ENCODE data around the gene KIRREL1.

The KIRREL1 gene

GRCh38 chr1:158007667-158008386 is 14.4 kb downstream of the KIRREL1 start:
- DNase-seq, result no peak

DNA sequence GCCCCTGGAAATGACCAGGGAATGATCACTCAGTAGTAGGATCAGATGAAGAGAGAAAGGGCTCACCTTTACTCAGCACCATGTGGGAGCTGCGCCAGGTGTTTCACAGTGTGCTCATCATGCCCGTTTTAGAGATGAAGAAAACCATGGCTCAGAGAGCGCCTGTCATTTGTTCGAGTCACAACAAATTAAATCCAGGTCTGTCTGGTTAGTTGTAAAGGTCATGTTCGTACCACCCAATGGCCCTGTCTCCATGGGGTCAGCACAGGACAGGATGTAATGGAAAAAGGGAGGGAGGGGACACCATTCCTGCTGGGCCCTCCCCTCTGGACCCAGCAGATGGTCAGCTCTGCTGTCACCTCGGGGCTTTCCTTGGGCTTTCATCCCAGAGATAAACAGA is 15.2 kb downstream of the KIRREL1 start:
- DNase-seq, result no peak

DNA sequence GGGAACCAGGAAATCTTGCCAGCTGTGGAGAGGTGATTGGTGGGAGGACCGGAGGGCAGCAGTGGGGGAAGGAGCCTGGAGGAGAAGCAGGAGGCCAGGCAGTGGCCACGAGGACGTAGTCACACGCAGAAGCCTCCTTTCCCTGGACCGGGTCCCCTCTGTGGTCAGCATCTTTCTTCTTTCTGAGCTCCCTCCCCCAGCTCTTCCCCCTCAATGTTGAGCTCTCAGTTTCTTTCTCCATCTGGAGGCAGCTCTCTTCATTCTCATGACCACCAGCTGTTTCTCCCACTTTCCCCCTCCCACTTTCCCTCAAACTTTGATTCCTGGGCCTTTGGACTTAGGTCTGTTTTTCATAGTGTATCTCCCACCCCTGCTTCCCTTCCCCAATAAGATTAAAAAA is 18.3 kb downstream of the KIRREL1 start:
- DNase-seq, result no peak

DNA sequence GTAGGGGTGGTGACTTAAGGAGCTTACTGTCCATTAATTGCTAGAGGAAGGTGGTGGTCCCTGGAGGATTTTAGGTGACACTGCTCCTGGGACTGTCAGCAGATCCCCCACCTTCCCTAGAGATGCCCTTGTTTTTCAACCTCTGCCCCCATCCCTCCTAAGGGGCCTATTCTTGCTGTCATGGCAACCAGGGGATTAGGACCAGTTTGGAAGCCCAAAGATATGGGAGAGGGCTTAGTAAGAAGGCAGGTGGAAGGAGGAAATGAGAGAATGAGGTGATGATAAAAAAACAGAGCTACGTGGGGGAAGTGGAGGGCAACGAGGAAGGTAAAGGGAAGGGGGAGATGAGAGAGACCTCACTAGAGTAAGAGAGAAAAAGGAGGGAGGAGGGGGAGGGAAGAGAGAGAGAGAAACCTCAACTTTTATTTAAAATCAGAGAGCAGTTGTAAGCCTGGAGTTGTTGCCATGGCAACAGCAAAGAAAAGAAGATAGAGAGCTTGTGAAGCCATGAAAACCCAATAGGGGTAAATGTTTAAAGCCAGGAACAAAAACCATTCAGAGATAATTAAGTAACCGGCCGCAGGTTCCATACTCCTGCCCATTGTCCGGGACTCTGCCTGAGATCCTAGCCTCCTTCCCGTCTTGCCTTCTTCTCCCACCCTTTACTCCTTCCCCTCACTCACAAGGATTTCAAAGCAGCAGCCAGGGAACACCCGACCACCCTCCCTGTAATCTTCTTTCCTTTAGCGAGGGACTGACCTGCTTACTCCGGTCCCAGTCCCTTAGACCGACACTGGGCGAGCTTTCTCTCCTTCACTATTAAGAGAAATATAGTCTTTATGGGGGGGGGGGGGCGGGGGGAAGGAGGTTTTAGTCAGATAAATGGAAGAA is 20.6 kb downstream of the KIRREL1 start:
- no peak for DNase-seq

DNA sequence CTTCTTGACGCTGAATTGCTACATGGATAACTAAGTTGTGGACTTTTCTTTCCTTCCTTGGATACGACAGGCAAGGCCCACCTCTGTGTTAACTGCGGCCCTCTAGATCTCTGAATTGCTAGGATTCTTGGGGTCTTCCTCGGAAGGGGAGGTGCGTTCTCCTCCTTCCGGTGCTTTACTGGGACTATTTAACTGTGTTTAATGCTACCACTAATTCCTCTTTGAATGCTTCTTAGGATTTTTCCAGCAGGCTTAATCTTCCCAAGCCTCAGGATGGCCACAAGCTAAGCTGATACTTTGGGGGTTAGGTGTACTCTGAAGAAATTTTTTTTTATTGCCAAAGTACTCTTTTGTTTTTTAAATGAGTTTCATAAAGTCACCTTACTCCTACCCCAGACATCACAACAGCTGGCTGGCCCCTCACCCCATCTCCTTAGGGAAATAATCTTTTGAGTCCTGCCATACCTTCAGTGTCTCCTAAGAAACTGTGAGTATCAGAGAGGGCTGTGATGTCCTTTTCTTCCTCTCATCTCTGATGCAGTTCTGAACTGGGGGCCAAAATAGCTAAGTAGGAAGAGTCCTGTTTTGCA is 21.4 kb downstream of the KIRREL1 start:
- DNase-seq, result no peak

GRCh38 chr1:158016651-158017335 is 23.3 kb downstream of the KIRREL1 start:
- no peak for DNase-seq

DNA sequence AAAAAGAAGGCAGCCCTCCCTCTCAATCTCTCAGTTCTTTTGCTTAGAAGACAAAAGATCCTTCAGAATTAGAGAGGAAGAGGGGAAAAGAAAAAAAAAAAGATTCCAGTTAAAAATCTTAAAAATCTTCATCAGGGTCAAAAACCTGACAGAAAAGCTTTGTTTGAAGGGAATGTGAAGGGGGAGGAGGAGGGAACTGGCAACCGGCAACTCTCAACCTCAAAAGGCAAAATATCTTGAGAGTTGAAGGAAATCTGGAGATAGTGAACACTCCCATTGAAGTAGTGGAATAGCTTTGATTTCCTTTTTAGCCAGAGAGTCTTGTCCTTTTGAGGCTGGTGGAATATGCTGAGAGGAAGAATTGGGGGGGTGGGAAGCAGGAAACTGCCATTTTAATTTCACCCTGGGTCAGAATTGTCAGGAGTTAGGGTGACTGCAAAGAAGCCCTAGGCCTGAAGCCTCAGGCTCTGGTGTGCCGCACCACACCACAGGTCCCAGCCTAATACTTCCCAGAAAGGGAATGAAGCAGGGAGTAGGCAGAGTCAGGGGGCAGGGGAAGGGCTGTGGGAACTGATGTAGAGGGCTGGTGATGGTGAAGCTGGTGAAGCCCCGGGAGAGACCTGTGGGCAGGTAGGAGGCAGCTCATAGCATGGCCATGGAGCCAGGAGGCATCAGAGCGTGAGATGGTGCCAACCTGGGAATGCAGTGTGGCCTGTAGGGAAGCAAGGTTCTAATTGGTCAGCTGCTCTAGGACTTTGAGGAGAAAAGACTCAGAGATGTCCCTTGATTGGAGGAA is 24.6 kb downstream of the KIRREL1 start:
- no peak for DNase-seq

- DNase-seq, result no peak
Observed at GRCh38 chr1:158019171-158019868, 25.9 kb downstream of the KIRREL1 start.

DNA sequence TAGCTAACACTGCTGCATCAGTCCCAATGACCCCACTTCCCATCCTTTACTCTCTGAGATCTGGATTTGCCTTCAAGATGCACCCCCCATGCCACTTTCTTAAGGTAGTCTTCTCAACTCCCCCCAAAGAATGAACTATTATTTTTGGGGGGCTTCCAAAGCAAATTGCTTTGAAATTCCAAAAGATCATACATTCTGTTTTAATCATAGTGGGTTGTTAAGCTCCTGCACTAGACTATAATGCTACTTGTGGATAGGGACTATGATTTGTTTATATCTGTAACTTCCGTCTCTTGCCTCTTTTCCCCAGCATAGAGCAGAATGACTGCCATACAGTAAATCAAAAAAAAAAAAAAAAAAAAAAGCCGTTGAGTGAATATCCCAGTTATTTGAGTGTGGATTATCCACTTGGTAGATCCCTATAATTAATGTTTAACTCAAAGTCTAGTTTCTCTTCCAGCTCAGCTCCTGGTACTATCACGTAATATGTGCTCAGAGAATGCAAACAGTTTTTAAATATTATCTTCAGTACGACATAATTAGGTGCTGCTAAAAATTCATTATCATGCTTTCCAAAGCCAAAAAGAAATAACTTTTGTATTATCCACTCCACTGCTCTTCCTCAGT is 26.9 kb downstream of the KIRREL1 start:
- no peak for DNase-seq

- DNase-seq, result no peak
Observed at GRCh38 chr1:158020886-158021620, 27.6 kb downstream of the KIRREL1 start.

- no peak for DNase-seq
Observed at GRCh38 chr1:158021721-158022120, 28.3 kb downstream of the KIRREL1 start.

DNA sequence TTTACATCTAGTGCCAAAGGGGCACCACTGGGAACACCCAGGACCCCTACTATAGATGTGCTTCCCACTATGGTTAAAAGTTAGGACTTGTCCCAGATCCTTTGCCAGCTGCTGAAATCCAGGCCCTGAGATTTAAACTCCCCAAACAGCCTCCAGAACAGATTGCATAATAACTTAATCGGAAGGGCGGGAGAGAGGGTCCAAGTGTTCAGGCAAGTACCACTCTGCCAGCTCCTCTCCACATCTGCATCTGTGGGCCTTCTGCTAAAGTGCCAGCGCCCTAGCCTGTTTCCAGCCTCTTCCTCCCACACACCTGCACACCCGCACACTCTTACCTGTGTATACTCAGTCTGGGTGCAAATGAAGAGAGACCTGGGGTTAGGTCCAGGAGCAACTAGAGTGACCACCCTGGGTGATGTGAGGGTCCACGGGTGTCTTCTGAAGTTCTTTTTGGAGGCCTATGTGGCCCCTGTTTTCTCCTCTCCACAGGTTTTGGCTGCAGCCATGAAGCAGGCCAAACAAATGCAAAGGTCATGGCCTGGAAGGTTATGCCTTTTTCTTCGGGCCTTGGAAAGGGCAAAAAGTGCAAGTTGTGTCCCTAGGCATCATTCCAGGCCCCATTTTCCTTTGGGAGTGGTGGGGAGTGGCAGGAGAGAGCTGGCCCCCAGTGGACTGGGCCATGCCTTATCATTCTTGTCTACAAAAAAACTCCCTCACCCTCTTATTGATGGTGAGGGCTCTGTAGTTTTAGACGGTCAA is 29.3 kb downstream of the KIRREL1 start:
- no peak for DNase-seq

- no peak for DNase-seq
Observed at GRCh38 chr1:158024737-158025136, 31.3 kb downstream of the KIRREL1 start.

- DNase-seq, result no peak
Observed at GRCh38 chr1:158025576-158026230, 32.3 kb downstream of the KIRREL1 start.

DNA sequence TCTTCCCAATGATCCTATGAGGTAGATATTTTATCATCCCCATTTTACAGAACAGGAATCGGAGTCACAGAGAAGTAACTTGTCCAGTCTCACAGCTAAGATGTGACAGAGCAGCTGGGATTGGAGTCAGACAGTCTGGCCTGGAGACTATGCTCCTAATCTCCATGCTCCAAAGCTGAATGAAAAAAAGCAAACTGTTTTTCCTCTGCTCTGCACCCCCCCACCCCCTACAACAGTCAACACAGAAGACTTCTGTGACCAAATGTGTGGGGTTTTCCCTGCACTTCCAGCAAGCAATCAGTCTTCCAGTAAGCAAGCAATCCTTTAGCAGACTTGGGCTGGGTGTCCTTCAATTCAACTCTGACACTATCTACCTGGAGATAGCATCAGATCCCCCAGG is 33.2 kb downstream of the KIRREL1 start:
- no peak for DNase-seq

DNA sequence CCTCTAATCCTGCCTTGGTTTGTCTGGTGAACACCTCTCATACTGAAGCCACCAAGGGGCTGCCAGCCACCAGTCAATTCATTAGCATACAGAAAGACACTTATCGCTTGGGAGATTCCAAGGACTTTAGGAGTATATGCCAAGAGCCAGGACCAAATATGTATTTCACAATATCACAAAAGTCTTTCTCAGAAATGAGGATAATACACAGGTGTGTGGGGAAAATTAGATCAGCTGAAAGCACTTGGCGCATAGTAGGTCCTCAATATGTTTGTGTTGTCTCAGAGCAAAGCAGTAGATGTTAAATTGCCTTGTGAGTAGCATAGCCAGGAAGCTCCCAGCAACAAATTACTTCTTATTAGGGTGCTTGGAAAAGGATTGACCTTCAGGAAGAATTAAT is 34.1 kb downstream of the KIRREL1 start:
- no peak for DNase-seq

- no peak for DNase-seq
Observed at GRCh38 chr1:158028969-158029368, 35.5 kb downstream of the KIRREL1 start.

DNA sequence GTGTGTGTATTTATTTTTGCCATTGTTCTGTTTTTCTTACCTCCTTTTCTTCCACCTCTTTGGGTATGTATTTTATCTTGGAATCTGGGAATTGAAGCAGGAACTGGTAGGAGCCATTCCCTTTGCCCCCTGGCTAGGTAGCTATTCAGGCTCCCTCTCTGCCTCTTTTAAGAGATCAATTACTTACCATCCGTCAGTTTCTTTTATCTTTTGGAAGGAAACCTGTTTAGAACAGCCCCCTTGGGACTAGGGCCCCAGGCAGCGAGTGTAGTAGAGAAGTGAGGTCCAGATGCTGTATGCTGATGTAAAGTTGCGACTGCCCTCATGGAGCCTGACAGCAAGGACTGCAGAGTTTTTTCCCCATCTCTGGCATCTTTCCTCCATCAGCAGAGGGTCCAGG is 41.6 kb downstream of the KIRREL1 start:
- no peak for DNase-seq

DNA sequence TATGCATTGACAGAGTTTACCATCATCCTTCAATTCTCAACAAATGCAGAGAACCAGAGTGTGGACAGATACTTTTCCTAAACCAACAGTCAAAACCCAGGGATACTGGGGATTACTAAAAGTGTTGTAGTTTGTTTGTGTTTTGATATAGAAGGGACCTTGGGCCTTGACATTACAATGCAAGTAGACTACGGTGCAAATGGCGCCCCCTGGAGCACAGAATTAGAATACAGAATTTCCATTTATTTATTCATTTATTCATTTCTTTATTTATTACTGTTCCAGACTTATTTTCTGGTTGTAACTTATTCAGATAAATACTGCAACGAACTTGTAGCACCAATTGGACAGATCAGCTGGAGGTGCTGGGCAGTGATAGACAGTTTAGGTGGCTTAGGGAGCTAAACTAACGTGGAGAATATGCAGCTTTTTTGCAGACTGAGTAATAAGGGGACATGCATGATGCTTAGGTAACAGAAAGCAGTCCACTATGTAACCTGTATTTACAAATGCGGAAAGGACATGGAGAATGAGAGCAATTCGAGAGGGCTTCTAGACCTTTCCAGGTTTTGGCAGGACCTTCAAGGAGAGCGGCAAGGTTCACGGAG is 42.6 kb downstream of the KIRREL1 start:
- peak in 1 of 2 donors; percentile 5 for DNase-seq
